Stimulated activated CD8-positive, alpha-beta memory T cell treated with anti-CD3 and anti-CD28 coated beads, Interleukin-4, amount 100 ng/mL, for 1 hour (primary cell): ENCODE data around the gene NARF.
"Not testable (repeated sequence)": the region's sequence is repeated elsewhere in the genome, so short reads cannot be mapped to it uniquely, and the experiment has no call there.

Experiments
- DNase-seq, 2 donors: peaks; one replicate each; pipeline ENCODE4 v3.0.0-alpha.2; 2020; ENCODE audit warnings: low read depth in 2 of 2, low spot score in 1 of 2

The NARF gene

GRCh38 chr17:82458179-82458884, at the start of gene NARF:
Gene NARF, plus strand, starts transcription at chr17:82458741. Its CDS starts 63 bp downstream, at chr17:82458804.
- DNase-seq, result peak; percentile 92 to 94

DNA sequence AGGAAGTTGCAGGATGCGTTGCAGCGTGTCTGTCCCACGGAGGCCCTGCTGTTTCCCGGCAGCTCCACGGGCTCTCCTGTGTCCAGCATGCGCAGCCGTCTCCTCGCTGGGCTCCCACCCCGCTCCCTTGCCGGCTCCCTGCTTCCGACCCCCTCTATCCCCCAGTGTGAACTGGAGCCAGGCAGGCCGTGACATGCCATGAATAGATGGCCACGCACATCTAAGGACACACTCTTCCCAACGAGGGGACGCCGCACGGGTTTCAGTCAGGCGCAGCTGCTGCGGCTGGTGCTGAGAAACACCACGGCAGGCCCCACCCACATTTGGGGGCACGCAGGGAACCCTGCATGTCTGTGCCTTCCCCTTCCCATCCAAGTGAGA, 49.6 kb upstream of the NARF start:
- DNase-seq, result no peak

DNA sequence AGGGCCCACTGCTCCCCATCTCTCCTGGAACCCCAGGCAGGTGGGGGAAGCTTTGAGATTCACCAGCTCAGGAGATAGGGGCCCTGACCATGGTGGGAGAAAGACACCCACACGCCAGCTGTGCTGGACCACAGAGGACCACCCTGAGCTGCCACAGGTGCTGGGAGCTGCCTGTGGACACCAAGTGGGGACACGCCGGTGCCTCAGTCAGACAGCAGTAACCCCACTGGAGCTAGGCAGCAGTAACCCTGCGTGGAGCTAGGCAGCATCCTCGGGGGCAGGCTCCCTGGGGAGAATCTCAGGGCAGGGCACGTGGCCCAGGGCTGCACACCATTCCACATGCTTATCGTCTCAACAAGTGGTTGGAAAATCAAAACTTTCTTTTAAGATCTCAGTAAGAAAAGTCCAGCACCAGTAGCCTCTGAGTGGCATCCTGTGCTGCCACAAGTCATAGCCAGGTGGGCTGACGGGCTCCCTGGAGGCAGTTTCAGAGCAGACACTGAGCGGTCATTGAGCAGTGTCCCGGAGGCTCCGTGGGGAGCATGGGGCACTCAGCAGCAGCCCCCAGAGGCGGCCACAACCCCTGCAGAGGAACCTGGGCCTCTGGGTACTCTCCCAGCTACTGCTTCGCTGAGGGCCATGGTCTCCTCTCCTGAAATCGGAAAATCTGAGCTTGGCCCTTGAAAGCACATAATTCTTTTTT, 48.4 kb upstream of the NARF start:
- DNase-seq, result no peak

DNA sequence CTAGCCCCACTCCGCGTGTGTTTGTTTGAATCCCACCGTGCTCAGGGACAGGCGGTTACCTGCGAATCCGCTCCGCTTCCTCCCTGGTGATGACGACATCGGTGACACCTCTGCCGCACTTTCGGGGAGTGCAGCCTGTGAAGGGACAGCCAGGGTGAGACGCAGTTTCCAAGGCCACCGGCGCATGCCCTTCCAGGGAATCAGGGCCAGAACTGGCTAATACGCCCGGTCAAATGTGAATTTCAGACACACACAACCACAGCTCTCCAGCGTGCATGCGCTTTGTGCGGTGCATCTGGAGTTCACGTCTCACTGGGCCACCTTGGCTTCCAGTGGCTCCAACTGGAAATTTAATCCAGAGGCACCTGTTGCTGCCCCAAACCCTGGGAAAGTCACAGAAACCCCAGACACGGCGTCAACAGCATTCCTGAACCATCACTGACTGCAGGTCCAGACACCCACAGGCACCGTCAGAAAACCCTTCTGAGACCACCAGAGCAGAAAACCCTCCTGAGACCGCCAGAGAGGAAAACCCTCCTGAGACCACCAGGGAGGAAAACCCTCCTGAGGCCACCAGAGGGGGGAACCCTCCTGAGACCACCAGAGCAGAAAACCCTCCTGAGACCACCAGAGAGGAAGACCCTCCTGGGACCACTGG, 47.0 kb upstream of the NARF start:
- no peak for DNase-seq

- not testable (repeated sequence) for DNase-seq
Measured at GRCh38 chr17:82412081-82412480, 46.5 kb upstream of the NARF start.

GRCh38 chr17:82412535-82413520, 45.7 kb upstream of the NARF start:
- DNase-seq, result no peak

GRCh38 chr17:82414548-82415281, 43.8 kb upstream of the NARF start:
- DNase-seq, result peak; percentile 19 to 49

- DNase-seq, result no peak
Measured at GRCh38 chr17:82415336-82415735, 43.2 kb upstream of the NARF start.

GRCh38 chr17:82415786-82416185, 42.8 kb upstream of the NARF start:
- DNase-seq, result no peak

- DNase-seq, result no peak
Measured at GRCh38 chr17:82416264-82416663, 42.3 kb upstream of the NARF start.

- no peak for DNase-seq
Measured at GRCh38 chr17:82416771-82417170, 41.8 kb upstream of the NARF start.

GRCh38 chr17:82418001-82418986, 40.2 kb upstream of the NARF start, which contains the start of the genes HEXD and OGFOD3:
Gene HEXD, plus strand, starts transcription at chr17:82418347. Its CDS starts 1,453 bp downstream, at chr17:82419800.
Gene OGFOD3, minus strand, starts transcription at chr17:82418586. Its CDS starts 101 bp downstream, at chr17:82418485.
- peak; percentile 64 to 68 for DNase-seq

DNA sequence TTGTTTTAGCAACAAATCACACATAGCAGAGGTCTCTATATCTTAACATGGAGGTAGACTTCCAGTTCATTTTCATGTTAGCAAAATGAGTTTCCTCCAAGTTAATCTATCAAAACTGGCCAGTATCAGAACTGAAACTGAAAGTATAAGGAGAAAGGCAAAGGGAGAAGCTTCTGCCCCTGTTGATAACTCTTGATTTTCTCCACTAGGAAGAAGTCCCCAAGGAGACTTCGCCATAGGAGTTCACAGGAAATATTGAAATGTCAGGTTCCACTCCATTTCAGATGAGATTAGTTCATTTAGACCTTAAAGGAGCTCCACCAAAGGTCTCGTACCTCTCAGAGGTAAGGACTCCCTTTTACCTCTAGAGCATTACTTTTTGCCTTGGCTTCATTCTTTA, 39.0 kb upstream of the NARF start:
- no peak for DNase-seq

DNA sequence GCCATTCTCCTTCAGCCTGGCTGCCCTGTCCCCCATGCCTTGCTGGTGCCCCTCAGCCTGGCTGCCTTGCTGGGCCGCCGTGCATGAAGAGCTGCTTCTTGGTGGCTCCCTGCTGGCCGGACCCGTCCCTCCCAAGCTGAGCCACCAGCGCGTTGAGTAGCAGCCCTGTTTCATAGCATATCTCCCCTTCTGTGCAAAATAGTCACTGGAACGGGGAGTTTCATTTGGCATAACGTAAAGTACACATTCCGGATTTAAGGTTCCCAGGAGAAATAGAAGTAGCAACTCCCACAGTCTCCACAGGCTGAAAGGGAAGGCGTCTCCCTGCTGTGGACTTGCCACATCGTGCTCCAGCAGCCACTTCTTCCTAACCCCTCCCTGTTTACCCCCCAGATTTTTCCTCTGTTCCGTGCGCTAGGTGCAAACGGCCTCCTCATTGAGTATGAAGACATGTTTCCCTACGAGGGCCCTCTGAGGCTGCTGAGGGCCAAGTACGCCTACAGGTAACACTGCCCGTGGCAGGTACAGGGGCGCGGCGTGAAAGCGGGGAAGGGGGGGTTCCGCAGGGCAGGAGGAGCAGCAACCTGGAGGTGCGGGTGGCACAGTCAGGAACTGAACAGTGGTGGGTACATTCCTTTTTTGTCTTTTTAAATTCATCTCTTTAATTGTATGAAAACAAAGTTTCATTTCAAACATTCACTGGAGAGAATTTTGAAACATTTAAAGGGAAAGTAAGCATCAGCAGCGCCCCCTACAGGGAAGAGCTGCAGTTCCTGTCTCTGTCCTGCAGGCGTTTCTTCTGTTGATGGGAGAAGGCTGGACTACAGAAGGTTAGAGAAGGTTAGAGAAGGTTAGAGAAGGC, 34.3 kb upstream of the NARF start:
- DNase-seq, result peak in 1 of 2 donors; percentile 27

DNA sequence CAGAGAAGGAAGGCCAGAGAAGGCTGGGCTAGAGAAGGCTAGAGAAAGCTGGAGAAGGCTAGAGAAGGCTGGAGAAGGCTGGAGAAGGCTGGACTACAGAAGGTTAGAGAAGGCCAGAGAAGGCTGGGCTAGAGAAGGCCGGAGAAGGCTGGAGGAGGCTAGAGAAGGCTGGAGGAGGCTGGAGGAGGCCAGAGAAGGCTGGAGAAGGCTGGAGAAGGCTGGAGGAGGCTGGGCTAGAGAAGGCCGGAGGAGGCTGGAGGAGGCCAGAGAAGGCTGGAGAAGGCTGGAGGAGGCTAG, 33.7 kb upstream of the NARF start:
- DNase-seq, result no peak

DNA sequence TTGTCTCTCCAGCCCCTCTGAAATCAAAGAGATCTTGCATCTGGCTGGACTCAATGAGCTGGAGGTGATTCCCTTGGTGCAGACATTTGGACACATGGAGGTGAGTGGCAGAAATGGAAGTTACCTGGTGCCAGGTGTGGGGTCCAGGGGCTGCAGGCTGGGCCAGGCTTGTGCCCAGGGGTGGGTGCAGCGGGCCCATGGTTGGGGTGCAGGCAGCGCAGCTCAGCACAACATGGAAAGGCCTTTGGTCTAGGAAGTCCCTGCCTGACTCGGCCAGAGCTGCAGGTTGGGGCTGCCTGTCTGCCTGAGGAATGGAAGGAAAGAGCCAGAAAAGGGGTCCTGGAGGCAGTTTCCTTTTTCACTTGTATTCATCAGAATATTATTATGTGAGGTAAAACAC, 30.0 kb upstream of the NARF start:
- DNase-seq, result no peak

GRCh38 chr17:82429824-82430223, 28.7 kb upstream of the NARF start:
- DNase-seq, result no peak

GRCh38 chr17:82432017-82432416, 26.5 kb upstream of the NARF start:
- no peak for DNase-seq
